HG02588 (cell line): ENCODE data around the gene PRSS38.

Source experiments
- ATAC-seq: cut with Tn5 transposase; IDR thresholded peaks from one replicate; pipeline ENCODE4 v1.9.1; 2021; ENCODE audit warnings: mild to moderate bottlenecking, moderate library complexity; ENCODE audit not compliant: unreplicated experiment

PRSS38 gene

DNA sequence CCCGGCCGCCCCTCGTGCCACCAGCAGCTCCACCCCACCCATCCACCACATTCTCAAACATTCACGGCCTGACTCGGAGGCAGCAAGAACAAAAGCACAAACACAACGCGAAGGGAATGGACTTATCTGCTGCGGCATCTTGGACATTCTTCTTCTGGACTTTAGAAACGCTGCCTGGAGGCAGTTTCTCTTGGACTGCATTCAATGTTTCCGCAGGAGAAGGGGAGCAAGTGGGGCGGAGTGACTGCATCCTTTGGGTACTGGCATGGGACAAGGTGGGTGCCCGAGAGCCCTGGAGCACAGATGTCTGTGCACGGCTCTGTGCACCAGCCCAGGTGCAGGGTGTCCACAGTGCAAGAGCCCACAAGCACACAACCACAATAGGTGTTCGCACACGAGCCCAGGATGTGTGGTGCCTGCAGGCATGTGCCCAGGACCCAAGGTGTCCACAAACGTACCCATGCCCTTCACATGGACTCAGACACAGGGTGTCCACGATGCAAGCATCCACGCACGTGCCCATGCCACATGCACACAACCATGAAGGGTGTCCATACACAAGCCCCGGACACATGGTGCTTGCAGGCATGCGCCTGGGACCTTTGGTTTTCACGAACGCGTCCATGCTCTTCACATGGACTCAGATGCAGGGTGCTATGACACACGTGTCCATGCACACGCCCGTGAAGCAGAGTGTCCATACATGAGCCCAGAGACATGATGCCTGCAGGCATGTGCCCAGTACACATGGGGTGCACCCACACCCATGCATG lies 78.7 kb downstream of the PRSS38 start:
- ATAC-seq = no peak

DNA sequence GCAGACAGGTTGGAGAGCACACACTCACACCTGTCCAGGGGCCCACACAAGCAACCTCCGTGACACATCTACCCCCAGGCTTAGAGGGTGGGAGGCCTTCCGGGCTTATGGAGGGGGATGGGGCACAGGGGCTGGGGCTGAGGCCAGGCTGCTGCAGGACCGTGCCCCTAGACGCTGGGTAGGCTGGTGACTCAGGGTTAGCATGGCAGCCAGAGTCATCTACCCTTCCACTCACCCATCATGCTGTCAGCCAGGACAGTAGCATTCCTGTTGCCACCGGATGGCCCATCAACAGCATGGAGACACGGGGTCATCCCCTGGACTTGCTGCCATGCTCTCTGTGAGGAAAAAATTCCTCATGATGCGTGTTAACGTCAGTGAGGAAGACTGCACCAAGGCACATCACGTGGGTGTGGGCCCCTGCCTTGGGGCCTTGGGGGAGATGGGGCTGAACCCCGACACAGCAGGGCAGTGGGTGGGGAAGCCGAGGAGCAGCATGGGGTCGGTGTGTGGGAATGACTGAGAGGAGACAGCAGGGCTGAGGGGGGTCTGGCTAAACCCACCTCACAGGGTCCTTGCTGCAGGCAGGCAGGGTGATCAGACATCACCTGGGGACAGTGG lies 79.5 kb downstream of the PRSS38 start:
- ATAC-seq = no peak
